GM12878 (cell line): Measurements from ENCODE around the gene SLC25A45.

ENCODE experiments used
- DPF2 ChIP-seq: fragments of 450-650 bp; IDR thresholded peaks from 2 replicates; pipeline ENCODE4 v1.6.1; 2017; ENCODE audit warnings: mild to moderate bottlenecking
- EP300 ChIP-seq, 2 experiments: fragments of 150-350 bp in 1 of 2; IDR thresholded peaks; 2 replicates each; pipeline ENCODE4 v1.6.1; 2011 to 2012; ENCODE audit warnings: low read depth in 2 of 2, low read length in 2 of 2, borderline replicate concordance in 1 of 2, improper control_type of control experiment in 1 of 2, inconsistent platforms in 1 of 2; ENCODE audit not compliant: control insufficient read depth in 1 of 2
- PAX5 ChIP-seq: IDR thresholded peaks from 2 replicates; pipeline ENCODE4 v1.6.1; 2011; ENCODE audit warnings: low read depth, low read length, borderline replicate concordance
- POLR2A ChIP-seq: IDR thresholded peaks from 2 replicates; pipeline ENCODE4 v1.6.1; 2011; ENCODE audit warnings: low read depth, mild to moderate bottlenecking, low read length
- RAD21 ChIP-seq: IDR thresholded peaks from 2 replicates; pipeline ENCODE4 v1.6.1; 2011; ENCODE audit warnings: mild to moderate bottlenecking, low read depth, low read length, moderate library complexity; ENCODE audit not compliant: insufficient read depth
- RFX5 ChIP-seq: IDR thresholded peaks from 2 replicates; pipeline ENCODE4 v1.6.1; 2011; ENCODE audit warnings: low read depth, low read length, improper control_type of control experiment
- SMARCA5 ChIP-seq: fragments of 450-650 bp; IDR thresholded peaks from 2 replicates; pipeline ENCODE4 v1.6.1; 2017; ENCODE audit warnings: mild to moderate bottlenecking
- TCF7 ChIP-seq: IDR thresholded peaks from 2 replicates; pipeline ENCODE4 v1.6.1; 2014; ENCODE audit warnings: antibody characterized with exemption, borderline replicate concordance
- TF ChIP-seq, protein P1 (sequence below), 3 experiments: IDR thresholded peaks in 2 of 3; conservative IDR thresholded peaks in 1 of 3; 2 replicates each; pipeline ENCODE4 v1.5.1; 2011; ENCODE audit warnings: low read depth in 3 of 3, low read length in 3 of 3, mild to moderate bottlenecking in 3 of 3, control low read depth in 2 of 3, moderate library complexity in 2 of 3, inconsistent platforms in 1 of 3, mixed read lengths in 1 of 3; ENCODE audit not compliant: control insufficient read depth in 2 of 3, insufficient read depth in 1 of 3; ENCODE audit errors: extremely low read depth in 1 of 3
- TF ChIP-seq, protein P2 (sequence below): IDR thresholded peaks from 2 replicates; pipeline ENCODE4 v1.6.1; 2011; ENCODE audit warnings: mild to moderate bottlenecking, low read depth, low read length, moderate library complexity; ENCODE audit not compliant: insufficient replicate concordance
- TF ChIP-seq, protein P3 (sequence below): fragments of 450-650 bp; formaldehyde crosslinking; IDR thresholded peaks from 2 replicates; pipeline ENCODE4 v1.4.0; 2020; ENCODE audit warnings: mild to moderate bottlenecking, moderate library complexity
- TF ChIP-seq, protein P4 (sequence below): fragments of 450-650 bp; IDR thresholded peaks from 2 replicates; pipeline ENCODE4 v1.6.1; 2017; ENCODE audit warnings: mild to moderate bottlenecking, low read depth, inconsistent platforms; ENCODE audit not compliant: poor library complexity, severe bottlenecking
- TF ChIP-seq, protein P5 (sequence below): IDR thresholded peaks from 2 replicates; pipeline ENCODE4 v1.6.1; 2012; ENCODE audit warnings: improper control_type of control experiment, low read depth, low read length; ENCODE audit not compliant: insufficient replicate concordance

DNA sequence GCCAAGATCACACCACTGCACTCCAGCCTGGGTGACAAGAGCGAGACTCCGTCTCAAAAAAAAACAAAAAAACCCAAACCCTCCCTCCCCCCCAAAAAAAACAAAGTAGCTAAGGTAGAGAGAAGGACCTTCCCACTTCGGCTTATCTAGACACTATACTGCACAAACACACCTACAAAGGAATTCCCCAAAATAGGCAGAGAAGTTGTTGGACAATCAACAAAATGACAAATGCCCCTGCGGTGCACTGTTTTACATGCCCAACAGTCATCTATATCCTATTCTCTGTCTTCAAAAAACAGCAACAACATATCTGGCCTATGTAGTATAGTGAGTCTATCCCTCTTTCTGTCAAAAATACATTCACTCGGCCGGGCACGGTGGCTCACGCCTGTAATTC, 55.4 kb downstream of the SLC25A45 start:
- TF ChIP-seq RAD21 (no peak), EP300 (IDR thresholded peaks at IDR 0.05; ENCODE audit: borderline replicate concordance in 1 of 2, control insufficient read depth in 1 of 2, low read depth in 2 of 2, low read length in 2 of 2) (no peak), TCF7 (no peak), SMARCA5 (no peak), POLR2A (no peak), PAX5 (no peak), RFX5 (no peak), DPF2 (no peak)
- TF ChIP-seq, protein P1, sequence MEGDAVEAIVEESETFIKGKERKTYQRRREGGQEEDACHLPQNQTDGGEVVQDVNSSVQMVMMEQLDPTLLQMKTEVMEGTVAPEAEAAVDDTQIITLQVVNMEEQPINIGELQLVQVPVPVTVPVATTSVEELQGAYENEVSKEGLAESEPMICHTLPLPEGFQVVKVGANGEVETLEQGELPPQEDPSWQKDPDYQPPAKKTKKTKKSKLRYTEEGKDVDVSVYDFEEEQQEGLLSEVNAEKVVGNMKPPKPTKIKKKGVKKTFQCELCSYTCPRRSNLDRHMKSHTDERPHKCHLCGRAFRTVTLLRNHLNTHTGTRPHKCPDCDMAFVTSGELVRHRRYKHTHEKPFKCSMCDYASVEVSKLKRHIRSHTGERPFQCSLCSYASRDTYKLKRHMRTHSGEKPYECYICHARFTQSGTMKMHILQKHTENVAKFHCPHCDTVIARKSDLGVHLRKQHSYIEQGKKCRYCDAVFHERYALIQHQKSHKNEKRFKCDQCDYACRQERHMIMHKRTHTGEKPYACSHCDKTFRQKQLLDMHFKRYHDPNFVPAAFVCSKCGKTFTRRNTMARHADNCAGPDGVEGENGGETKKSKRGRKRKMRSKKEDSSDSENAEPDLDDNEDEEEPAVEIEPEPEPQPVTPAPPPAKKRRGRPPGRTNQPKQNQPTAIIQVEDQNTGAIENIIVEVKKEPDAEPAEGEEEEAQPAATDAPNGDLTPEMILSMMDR (IDR thresholded peaks at IDR 0.05 in 2 of 3, conservative IDR thresholded peaks at IDR 0.05 in 1 of 3; ENCODE audit: control insufficient read depth in 2 of 3, extremely low read depth in 1 of 3, insufficient read depth in 1 of 3, low read depth in 3 of 3, low read length in 3 of 3): no peak
- TF ChIP-seq, protein P2, sequence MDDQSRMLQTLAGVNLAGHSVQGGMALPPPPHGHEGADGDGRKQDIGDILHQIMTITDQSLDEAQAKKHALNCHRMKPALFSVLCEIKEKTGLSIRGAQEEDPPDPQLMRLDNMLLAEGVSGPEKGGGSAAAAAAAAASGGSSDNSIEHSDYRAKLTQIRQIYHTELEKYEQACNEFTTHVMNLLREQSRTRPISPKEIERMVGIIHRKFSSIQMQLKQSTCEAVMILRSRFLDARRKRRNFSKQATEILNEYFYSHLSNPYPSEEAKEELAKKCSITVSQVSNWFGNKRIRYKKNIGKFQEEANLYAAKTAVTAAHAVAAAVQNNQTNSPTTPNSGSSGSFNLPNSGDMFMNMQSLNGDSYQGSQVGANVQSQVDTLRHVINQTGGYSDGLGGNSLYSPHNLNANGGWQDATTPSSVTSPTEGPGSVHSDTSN: no peak
- TF ChIP-seq, protein P3, sequence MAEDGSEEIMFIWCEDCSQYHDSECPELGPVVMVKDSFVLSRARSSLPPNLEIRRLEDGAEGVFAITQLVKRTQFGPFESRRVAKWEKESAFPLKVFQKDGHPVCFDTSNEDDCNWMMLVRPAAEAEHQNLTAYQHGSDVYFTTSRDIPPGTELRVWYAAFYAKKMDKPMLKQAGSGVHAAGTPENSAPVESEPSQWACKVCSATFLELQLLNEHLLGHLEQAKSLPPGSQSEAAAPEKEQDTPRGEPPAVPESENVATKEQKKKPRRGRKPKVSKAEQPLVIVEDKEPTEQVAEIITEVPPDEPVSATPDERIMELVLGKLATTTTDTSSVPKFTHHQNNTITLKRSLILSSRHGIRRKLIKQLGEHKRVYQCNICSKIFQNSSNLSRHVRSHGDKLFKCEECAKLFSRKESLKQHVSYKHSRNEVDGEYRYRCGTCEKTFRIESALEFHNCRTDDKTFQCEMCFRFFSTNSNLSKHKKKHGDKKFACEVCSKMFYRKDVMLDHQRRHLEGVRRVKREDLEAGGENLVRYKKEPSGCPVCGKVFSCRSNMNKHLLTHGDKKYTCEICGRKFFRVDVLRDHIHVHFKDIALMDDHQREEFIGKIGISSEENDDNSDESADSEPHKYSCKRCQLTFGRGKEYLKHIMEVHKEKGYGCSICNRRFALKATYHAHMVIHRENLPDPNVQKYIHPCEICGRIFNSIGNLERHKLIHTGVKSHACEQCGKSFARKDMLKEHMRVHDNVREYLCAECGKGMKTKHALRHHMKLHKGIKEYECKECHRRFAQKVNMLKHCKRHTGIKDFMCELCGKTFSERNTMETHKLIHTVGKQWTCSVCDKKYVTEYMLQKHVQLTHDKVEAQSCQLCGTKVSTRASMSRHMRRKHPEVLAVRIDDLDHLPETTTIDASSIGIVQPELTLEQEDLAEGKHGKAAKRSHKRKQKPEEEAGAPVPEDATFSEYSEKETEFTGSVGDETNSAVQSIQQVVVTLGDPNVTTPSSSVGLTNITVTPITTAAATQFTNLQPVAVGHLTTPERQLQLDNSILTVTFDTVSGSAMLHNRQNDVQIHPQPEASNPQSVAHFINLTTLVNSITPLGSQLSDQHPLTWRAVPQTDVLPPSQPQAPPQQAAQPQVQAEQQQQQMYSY (CRISPR knock-in tag): no peak
- TF ChIP-seq, protein P4, sequence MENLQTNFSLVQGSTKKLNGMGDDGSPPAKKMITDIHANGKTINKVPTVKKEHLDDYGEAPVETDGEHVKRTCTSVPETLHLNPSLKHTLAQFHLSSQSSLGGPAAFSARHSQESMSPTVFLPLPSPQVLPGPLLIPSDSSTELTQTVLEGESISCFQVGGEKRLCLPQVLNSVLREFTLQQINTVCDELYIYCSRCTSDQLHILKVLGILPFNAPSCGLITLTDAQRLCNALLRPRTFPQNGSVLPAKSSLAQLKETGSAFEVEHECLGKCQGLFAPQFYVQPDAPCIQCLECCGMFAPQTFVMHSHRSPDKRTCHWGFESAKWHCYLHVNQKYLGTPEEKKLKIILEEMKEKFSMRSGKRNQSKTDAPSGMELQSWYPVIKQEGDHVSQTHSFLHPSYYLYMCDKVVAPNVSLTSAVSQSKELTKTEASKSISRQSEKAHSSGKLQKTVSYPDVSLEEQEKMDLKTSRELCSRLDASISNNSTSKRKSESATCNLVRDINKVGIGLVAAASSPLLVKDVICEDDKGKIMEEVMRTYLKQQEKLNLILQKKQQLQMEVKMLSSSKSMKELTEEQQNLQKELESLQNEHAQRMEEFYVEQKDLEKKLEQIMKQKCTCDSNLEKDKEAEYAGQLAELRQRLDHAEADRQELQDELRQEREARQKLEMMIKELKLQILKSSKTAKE: no peak
- TF ChIP-seq, protein P5, sequence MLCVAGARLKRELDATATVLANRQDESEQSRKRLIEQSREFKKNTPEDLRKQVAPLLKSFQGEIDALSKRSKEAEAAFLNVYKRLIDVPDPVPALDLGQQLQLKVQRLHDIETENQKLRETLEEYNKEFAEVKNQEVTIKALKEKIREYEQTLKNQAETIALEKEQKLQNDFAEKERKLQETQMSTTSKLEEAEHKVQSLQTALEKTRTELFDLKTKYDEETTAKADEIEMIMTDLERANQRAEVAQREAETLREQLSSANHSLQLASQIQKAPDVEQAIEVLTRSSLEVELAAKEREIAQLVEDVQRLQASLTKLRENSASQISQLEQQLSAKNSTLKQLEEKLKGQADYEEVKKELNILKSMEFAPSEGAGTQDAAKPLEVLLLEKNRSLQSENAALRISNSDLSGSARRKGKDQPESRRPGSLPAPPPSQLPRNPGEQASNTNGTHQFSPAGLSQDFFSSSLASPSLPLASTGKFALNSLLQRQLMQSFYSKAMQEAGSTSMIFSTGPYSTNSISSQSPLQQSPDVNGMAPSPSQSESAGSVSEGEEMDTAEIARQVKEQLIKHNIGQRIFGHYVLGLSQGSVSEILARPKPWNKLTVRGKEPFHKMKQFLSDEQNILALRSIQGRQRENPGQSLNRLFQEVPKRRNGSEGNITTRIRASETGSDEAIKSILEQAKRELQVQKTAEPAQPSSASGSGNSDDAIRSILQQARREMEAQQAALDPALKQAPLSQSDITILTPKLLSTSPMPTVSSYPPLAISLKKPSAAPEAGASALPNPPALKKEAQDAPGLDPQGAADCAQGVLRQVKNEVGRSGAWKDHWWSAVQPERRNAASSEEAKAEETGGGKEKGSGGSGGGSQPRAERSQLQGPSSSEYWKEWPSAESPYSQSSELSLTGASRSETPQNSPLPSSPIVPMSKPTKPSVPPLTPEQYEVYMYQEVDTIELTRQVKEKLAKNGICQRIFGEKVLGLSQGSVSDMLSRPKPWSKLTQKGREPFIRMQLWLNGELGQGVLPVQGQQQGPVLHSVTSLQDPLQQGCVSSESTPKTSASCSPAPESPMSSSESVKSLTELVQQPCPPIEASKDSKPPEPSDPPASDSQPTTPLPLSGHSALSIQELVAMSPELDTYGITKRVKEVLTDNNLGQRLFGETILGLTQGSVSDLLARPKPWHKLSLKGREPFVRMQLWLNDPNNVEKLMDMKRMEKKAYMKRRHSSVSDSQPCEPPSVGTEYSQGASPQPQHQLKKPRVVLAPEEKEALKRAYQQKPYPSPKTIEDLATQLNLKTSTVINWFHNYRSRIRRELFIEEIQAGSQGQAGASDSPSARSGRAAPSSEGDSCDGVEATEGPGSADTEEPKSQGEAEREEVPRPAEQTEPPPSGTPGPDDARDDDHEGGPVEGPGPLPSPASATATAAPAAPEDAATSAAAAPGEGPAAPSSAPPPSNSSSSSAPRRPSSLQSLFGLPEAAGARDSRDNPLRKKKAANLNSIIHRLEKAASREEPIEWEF: no peak
